ENCODE data around the gene SLC24A2.

Gene SLC24A2

GRCh38 chr9:19816769-19817168 lies 27.9 kb upstream of the SLC24A2 start:
- Histone ChIP-seq H3K9me3 (ENCODE audit: low read length) (no peaks in the 10 kb centered on the region), H3K9ac (ENCODE audit: low read length) (no peak overlapping the region), H3F3A (ENCODE audit: insufficient read depth, low read length) (no peaks in the 10 kb centered on the region), H3K9me2 (ENCODE audit: low read depth, low read length) (no peaks in the 10 kb centered on the region), H3K4me3 (ENCODE audit: low read depth, low read length, poor library complexity, severe bottlenecking) (no peak overlapping the region), H3K36me3 (ENCODE audit: insufficient read depth, low read length) (no peaks in the 10 kb centered on the region), H3K4me1 (ENCODE audit: insufficient read depth, low read length, severe bottlenecking) (no peaks in the 10 kb centered on the region), H3K27ac (ENCODE audit: low read depth, low read length, poor library complexity, severe bottlenecking) (no peak overlapping the region), H3K79me2 (ENCODE audit: insufficient read depth, low read length) (no peaks in the 10 kb centered on the region), H3K4me2 (ENCODE audit: low read length) (no peak overlapping the region), H4K20me1 (ENCODE audit: insufficient read depth, low read length) (no peaks in the 10 kb centered on the region), H2AFZ (ENCODE audit: low read length) (no peak overlapping the region), H3K27me3 (ENCODE audit: insufficient read depth, low read length) (no peaks in the 10 kb centered on the region)
- TF ChIP-seq CTCF (IDR thresholded peaks at IDR 0.05; ENCODE audit: low read length) (no peak), EZH2 (IDR thresholded peaks at IDR 0.05; ENCODE audit: borderline replicate concordance, low read length) (no peak)

GRCh38 chr9:19812194-19812593 lies 23.4 kb upstream of the SLC24A2 start:
- H3K79me2 ChIP-seq (ENCODE audit: insufficient read depth, low read length), result no peaks in the 10 kb centered on the region

GRCh38 chr9:19809422-19810269 lies 20.8 kb upstream of the SLC24A2 start:
- no peaks in the 10 kb centered on the region for H4K20me1 ChIP-seq (ENCODE audit: insufficient read depth, low read length)
- no peaks in the 10 kb centered on the region for H3K9me3 ChIP-seq (ENCODE audit: low read length)
- no peak overlapping the region for H3K4me2 ChIP-seq (ENCODE audit: low read length)
- no peak overlapping the region for H3K27ac ChIP-seq (ENCODE audit: low read depth, low read length, poor library complexity, severe bottlenecking)
- H3K4me1 ChIP-seq (ENCODE audit: insufficient read depth, low read length, severe bottlenecking), result no peaks in the 10 kb centered on the region
- H2AFZ ChIP-seq (ENCODE audit: low read length), result no peak overlapping the region
- H3K9ac ChIP-seq (ENCODE audit: low read length), result no peak overlapping the region
- no peaks in the 10 kb centered on the region for H3K27me3 ChIP-seq (ENCODE audit: insufficient read depth, low read length)
- no peak overlapping the region for H3K4me3 ChIP-seq (ENCODE audit: low read depth, low read length, poor library complexity, severe bottlenecking)
- no peaks in the 10 kb centered on the region for H3K79me2 ChIP-seq (ENCODE audit: insufficient read depth, low read length)
- no peaks in the 10 kb centered on the region for H3F3A ChIP-seq (ENCODE audit: insufficient read depth, low read length)
- TF ChIP-seq EZH2 (IDR thresholded peaks at IDR 0.05; ENCODE audit: borderline replicate concordance, low read length) (no peak), CTCF (IDR thresholded peaks at IDR 0.05; ENCODE audit: low read length) (no peak)
- no peaks in the 10 kb centered on the region for H3K9me2 ChIP-seq (ENCODE audit: low read depth, low read length)
- no peaks in the 10 kb centered on the region for H3K36me3 ChIP-seq (ENCODE audit: insufficient read depth, low read length)

More at GRCh38 chr9:19812194-19812593, 23.4 kb upstream of the SLC24A2 start:
- no peaks in the 10 kb centered on the region for H3F3A ChIP-seq (ENCODE audit: insufficient read depth, low read length)
- no peak overlapping the region for H3K27ac ChIP-seq (ENCODE audit: low read depth, low read length, poor library complexity, severe bottlenecking)
- no peaks in the 10 kb centered on the region for H4K20me1 ChIP-seq (ENCODE audit: insufficient read depth, low read length)
- TF ChIP-seq CTCF (IDR thresholded peaks at IDR 0.05; ENCODE audit: low read length) (no peak), EZH2 (IDR thresholded peaks at IDR 0.05; ENCODE audit: borderline replicate concordance, low read length) (no peak)
- no peak overlapping the region for H3K4me2 ChIP-seq (ENCODE audit: low read length)
- no peaks in the 10 kb centered on the region for H3K27me3 ChIP-seq (ENCODE audit: insufficient read depth, low read length)
- no peak overlapping the region for H3K4me3 ChIP-seq (ENCODE audit: low read depth, low read length, poor library complexity, severe bottlenecking)
- H3K4me1 ChIP-seq (ENCODE audit: insufficient read depth, low read length, severe bottlenecking), result no peaks in the 10 kb centered on the region
- no peaks in the 10 kb centered on the region for H3K36me3 ChIP-seq (ENCODE audit: insufficient read depth, low read length)
- H3K9me2 ChIP-seq (ENCODE audit: low read depth, low read length), result no peaks in the 10 kb centered on the region
- no peak overlapping the region for H2AFZ ChIP-seq (ENCODE audit: low read length)
- no peak overlapping the region for H3K9ac ChIP-seq (ENCODE audit: low read length)
- H3K9me3 ChIP-seq (ENCODE audit: low read length), result no peaks in the 10 kb centered on the region

Measured in OCI-LY1 (cell line).